HG03442 (cell line): ENCODE results near the gene APOBEC3F.
A peak's percentile ranks its signal among the peaks of the same experiment; 100 is the strongest.
"Not testable (repeated sequence)": the region's sequence is repeated elsewhere in the genome, so short reads cannot be mapped to it uniquely, and the experiment has no call there.

ENCODE experiments used
- ATAC-seq: cut with Tn5 transposase; IDR thresholded peaks from one replicate; pipeline ENCODE4 v1.9.1; 2021; ENCODE audit warnings: mild to moderate bottlenecking, moderate library complexity; ENCODE audit not compliant: unreplicated experiment

The APOBEC3F gene

DNA sequence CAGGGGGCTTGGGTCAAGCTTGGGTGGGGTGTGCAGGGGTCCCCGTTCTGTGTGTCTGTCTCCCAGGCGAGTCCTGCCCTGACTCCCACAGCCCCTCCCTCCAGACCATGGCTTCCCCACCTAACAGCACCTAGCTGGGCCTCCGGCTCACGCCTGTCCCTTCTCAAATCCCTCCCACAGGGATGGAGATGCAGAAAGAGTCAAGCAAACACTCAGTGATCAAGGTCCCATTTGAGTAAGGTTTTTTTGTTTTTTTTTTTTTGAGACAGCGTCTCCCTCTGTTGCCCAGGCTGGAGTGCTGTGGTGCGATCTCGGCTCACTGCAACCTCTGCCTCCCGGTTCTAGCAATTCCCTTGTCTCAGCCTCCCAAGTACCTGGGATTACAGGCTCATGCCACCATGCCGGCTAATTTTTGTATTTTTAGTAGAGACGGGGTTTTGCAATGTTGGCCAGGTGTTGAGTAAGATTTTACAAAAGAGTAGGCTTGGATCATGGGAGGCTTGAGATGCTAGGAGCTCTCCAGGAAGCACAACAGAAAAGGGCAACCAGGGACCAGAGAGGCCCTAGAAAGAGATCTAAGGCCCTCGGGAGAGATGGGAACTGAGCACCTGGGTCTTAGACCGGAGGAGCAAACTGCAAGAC, 14.0 kb upstream of the APOBEC3F start:
- no peak for ATAC-seq

DNA sequence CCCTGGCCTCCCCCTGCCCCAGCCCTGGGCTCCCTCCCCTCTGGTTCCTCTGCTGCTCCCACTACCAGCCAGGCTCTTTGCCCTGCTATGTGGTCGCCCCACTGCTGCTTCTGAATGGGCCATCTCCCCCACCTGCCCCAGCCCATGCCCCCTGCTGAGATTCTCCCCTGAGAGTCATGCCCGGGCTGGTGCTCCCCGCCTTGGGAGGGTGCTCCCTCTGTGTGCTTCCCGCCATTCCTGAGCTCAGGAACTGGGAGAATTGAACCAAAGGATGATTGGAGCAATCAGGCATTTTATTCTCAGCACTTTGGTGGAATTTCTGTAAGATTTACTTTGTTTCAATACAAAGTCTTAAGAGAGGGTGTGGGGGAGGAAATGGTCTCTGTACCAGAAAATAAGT, 12.9 kb upstream of the APOBEC3F start:
- no peak for ATAC-seq

DNA sequence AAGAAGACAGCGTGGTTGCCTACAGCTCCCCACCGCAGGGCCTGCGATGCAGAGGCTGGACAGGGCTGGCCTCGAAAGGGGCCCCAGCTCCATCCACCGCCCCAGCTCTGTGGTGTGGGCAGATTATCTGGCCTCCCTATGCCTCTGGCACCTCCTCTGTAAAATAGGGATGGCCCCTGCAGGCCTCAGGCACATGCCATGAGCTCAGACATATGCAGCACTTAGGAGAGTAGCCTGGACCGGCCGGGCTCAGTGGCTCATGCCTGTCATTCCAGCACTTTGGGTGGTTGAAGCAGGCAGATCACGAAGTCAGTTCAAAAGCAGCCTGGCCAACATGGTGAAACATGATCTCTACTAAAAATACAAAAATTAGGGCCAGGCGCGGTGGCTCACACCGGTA, 12.4 kb upstream of the APOBEC3F start:
- no peak for ATAC-seq

GRCh38 chr22:39029227-39029626, 11.4 kb upstream of the APOBEC3F start:
- ATAC-seq = no peak

- ATAC-seq = no peak
Measured at GRCh38 chr22:39030705-39031104, 10.0 kb upstream of the APOBEC3F start.

DNA sequence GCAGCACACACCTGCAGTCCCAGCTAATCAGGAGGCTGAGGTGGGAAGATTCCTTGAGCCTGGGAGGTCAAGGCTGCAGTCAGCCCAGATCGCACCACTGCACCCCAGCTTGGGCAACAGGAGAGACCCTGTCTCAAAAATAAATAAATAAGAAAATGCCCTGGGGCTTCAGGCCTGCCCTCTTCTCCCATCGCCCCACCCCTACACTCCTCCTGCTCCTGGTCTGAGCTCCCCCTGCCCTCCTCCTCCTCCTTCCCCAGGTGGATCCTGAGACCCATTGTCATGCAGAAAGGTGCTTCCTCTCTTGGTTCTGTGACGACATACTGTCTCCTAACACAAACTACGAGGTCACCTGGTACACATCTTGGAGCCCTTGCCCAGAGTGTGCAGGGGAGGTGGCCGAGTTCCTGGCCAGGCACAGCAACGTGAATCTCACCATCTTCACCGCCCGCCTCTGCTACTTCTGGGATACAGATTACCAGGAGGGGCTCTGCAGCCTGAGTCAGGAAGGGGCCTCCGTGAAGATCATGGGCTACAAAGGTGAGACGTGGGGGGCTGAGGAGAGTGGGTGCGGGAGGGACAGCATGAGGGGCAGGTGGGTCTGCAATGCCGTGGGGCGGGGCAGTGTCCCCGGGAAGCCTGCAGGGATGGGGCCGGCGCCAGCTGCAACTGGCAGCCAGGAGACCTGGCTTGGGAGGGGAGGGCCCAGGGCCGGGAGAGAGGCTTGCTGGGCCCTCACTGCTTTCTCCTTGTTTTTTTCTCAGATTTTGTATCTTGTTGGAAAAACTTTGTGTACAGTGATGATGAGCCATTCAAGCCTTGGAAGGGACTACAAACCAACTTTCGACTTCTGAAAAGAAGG, 9.0 kb upstream of the APOBEC3F start:
- not testable (repeated sequence) for ATAC-seq

DNA sequence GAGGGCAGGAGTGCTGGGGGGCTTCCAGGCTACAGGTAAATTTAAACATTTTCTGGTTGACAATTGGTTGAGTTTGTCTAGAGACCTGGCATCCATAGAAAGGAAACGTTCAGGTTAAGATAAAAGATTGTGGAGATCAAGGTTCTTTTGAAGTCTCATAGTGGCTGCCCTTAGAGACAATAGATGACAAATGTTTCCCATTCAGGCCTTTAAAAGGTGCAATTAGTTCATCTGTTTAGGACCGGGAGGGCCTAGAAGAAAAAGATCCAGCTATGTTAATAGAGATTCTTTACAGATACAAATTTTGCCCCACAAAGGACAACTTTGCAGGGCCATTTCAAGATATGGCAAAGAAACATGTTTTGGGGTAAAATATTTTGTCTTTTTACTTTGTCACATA, 3.6 kb upstream of the APOBEC3F start:
- not testable (repeated sequence) for ATAC-seq

DNA sequence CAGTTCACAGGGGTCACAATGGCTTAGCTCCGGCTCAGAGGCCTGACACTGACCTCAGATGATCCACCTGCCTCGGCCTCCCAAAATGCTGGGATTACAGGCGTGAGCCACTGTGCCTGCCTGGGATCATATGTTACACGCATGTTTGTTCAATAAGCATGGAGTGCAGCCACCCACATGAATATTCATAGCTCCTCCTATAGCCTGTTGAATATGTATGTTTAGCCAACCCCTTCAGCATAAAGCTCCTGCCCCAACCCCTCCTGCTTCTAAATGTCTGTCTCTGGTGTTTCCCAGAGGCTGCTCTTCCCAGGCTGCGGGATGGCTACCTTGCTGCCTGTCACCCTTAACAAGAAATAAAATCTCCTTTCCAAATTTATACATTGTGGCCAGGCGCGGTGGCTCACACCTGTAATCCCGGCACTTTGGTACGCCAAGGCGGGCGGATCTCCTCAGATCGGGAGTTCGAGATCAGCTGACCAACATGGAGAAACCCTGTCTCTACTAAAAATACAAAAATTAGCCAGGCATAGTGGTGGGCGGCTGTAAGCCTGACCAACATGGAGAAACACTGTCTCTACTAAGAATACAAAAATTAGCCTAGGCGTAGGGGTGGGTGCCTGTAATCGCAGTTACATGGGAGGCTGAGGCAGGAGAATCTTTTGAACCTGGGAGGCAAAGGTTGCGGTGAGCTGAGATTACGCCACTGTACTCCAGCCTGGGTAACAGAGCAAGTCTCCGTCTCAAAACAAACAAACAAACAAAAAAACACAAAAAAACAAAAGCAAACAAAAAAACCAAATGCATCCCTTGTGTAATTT, 1.1 kb upstream of the APOBEC3F start:
- no peak for ATAC-seq

- not testable (repeated sequence) for ATAC-seq
Measured at GRCh38 chr22:39040155-39040537, 518 bp upstream of the APOBEC3F start.

GRCh38 chr22:39041908-39042307, 1.2 kb downstream of the APOBEC3F start:
- no peak for ATAC-seq

- ATAC-seq = not testable (repeated sequence)
Measured at GRCh38 chr22:39043063-39043462, 2.4 kb downstream of the APOBEC3F start.

DNA sequence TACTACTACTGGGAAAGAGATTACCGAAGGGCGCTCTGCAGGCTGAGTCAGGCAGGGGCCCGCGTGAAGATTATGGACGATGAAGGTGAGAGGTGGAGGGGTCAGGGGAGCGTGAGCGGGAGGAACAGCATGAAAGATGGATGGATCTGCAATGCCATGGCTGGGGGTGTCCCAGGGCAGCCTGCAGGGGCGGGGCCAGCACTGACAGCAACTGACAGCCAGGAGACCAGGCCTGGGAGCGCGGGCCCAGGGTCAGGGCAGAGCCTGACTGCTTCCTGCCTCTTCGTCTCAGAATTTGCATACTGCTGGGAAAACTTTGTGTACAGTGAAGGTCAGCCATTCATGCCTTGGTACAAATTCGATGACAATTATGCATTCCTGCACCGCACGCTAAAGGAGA, 4.5 kb downstream of the APOBEC3F start:
- not testable (repeated sequence) for ATAC-seq

GRCh38 chr22:39049486-39049885, 8.8 kb downstream of the APOBEC3F start:
- not testable (repeated sequence) for ATAC-seq

DNA sequence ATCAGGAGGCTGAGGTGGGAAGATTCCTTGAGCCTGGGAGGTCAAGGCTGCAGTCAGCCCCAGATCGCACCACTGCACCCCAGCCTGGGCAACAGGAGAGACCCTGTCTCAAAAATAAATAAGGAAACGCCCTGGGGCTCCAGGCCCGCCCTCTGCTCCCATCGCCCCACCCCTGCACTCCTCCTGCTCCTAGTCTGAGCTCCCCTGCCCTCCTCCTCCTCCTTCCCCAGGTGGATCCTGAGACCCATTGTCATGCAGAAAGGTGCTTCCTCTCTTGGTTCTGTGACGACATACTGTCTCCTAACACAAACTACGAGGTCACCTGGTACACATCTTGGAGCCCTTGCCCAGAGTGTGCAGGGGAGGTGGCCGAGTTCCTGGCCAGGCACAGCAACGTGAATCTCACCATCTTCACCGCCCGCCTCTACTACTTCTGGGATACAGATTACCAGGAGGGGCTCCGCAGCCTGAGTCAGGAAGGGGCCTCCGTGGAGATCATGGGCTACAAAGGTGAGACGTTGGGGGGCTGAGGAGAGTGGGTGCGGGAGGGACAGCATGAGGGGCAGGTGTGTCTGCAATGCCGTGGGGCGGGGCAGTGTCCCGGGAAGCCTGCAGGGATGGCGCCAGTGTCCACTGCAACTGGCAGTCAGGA, 11.3 kb downstream of the APOBEC3F start:
- not testable (repeated sequence) for ATAC-seq

GRCh38 chr22:39055658-39056057, 15.0 kb downstream of the APOBEC3F start:
- ATAC-seq = no peak

GRCh38 chr22:39061290-39061689, 20.6 kb downstream of the APOBEC3F start:
- not testable (repeated sequence) for ATAC-seq

- not testable (repeated sequence) for ATAC-seq
Measured at GRCh38 chr22:39061951-39062350, 21.3 kb downstream of the APOBEC3F start.

DNA sequence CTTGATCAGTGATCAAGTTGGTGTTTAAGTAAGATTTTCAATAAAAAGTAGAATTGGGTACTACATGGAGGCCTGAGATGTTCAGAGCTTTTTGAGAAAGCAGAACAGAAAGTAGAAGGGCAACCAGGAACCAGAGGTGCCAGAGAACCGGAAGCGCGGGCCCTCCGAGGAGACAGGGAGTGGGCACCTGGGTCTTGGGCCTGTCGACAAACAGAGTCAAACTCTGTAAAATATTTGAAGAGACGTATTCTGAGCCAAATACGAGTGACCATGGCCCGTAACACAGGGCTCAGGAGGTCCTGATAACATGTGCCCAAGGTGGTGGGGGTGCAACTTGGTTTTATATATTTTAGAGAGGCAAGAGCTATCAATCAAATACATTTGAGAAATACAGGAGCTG, 23.2 kb downstream of the APOBEC3F start:
- not testable (repeated sequence) for ATAC-seq

GRCh38 chr22:39066442-39067276, 26.0 kb downstream of the APOBEC3F start:
- ATAC-seq = peak; percentile 48
